ENCODE results near the gene EPHA4.

- TF ChIP-seq, protein P1, sequence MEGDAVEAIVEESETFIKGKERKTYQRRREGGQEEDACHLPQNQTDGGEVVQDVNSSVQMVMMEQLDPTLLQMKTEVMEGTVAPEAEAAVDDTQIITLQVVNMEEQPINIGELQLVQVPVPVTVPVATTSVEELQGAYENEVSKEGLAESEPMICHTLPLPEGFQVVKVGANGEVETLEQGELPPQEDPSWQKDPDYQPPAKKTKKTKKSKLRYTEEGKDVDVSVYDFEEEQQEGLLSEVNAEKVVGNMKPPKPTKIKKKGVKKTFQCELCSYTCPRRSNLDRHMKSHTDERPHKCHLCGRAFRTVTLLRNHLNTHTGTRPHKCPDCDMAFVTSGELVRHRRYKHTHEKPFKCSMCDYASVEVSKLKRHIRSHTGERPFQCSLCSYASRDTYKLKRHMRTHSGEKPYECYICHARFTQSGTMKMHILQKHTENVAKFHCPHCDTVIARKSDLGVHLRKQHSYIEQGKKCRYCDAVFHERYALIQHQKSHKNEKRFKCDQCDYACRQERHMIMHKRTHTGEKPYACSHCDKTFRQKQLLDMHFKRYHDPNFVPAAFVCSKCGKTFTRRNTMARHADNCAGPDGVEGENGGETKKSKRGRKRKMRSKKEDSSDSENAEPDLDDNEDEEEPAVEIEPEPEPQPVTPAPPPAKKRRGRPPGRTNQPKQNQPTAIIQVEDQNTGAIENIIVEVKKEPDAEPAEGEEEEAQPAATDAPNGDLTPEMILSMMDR (optimal IDR thresholded peaks at IDR 0.05 in 1 of 3, IDR thresholded peaks at IDR 0.05 in 1 of 3, conservative IDR thresholded peaks at IDR 0.05 in 1 of 3; ENCODE audit: extremely low read depth in 1 of 3, insufficient read depth in 2 of 3, low read length in 3 of 3), result no peak
- no peak for TF ChIP-seq EZH2 (IDR thresholded peaks at IDR 0.05; ENCODE audit: low read length)
Observed at GRCh38 chr2:221423210-221423804, 148.8 kb downstream of the EPHA4 start.

All from keratinocyte (primary cell).